Thyroid gland (tissue), 4 donors: ENCODE results near the gene ACP2. TPM values are rescaled to one million over a fixed set of nuclear protein-coding genes. Genes with fewer than 3 reads are reported as not detected.

ENCODE experiments used
- DNase-seq, 2 donors: peaks; one replicate each; pipeline ENCODE4 v3.0.0-alpha.2; 2019
- H3K27ac ChIP-seq, 3 donors: fragments of 200-600 bp; sonication (generic); 1 replicate in 2 of 3; 2 replicates in 1 of 3; pipeline ENCODE4 v1.5.1; 2016 to 2019; ENCODE audit warnings: mild to moderate bottlenecking in 1 of 3, moderate library complexity in 1 of 3
- H3K27me3 ChIP-seq: fragments of 200-600 bp; sonication (generic); one replicate; pipeline ENCODE4 v1.5.1; 2019
- H3K36me3 ChIP-seq, 2 donors: fragments of 200-600 bp; sonication (generic); one replicate each; pipeline ENCODE4 v1.5.1; 2016 to 2019
- H3K4me1 ChIP-seq, 2 donors: fragments of 200-600 bp; sonication (generic); one replicate each; pipeline ENCODE4 v1.5.1; 2017 to 2019
- H3K4me3 ChIP-seq, 3 donors: fragments of 200-600 bp; sonication (generic); replicated peaks in 1 of 3; 1 replicate in 2 of 3; 2 replicates in 1 of 3; pipeline ENCODE4 v1.5.1; 2016; ENCODE audit warnings: mild to moderate bottlenecking in 1 of 3
- H3K9me3 ChIP-seq: fragments of 200-600 bp; sonication (generic); one replicate; pipeline ENCODE4 v1.5.1; 2017
- CTCF ChIP-seq, 6 experiments: fragments of 200-600 bp in 3 of 6; fragments of 450-650 bp in 3 of 6; sonication (generic) in 3 of 6; IDR thresholded peaks; one replicate each; pipeline ENCODE4 v1.5.1; 2016 to 2019; ENCODE audit warnings: antibody characterized with exemption in 6 of 6, mild to moderate bottlenecking in 2 of 6, inconsistent platforms in 1 of 6, moderate library complexity in 1 of 6
- POLR2A ChIP-seq, 2 donors: fragments of 450-650 bp; IDR thresholded peaks; one replicate each; pipeline ENCODE4 v1.6.1; 2017; ENCODE audit warnings: antibody characterized with exemption in 2 of 2, mild to moderate bottlenecking in 2 of 2, moderate library complexity in 1 of 2
- WGBS, 2 donors: methylation state at CpG; one replicate each; pipeline ENCODE4 v1.1.5; 2017; 5-methylcytosine and 5-hydroxymethylcytosine counted together
- intact Hi-C: fragments of 100-400 bp; cut with DNase I; formaldehyde crosslinking; loops from one replicate; pipeline ENCODE4 v1.15.1; 2023
- total RNA-seq, 4 donors: library from RNA; depleted of rRNA; stranded (reverse); fragments of >200 nt; gene quantifications; one replicate each; pipeline ENCODE4 v1.2.3, GENCODE V29; 2016

Gene ACP2
- total RNA-seq, 4 donors from 2014 or later: 32.4 to 98.5 (median 73.3) TPM

DNA sequence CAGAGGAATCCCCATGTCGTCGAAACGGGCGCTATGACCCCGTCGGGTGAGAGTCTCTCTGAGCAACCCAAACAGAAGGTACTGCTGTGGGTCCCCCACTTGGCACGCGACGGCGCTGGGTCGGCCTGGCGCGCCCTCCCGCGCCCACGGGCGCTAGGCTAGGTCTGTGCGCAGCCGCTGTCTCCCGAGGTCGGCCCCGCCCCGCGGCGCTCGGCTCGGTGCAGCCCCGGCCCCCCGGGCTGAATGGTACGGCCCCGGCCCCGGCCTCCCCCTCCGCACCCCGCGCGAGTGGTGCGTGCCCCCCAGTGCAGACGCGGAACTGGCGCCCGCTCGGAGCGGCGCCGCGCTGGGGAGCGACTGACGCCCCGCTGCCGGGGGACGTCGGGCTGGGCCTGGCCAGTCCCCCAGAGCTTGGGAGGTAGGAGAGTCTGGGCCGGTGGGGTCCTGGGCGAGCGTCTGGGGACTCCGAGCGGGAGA is 21.3 kb upstream of the ACP2 start, which contains the start of gene MADD:
MADD (plus strand) TSS at position 305 of the 477 bp plus-strand sequence.
- 1% methylated on average over 21 of the region's 57 CpGs; no CpG with 5 or more reads in 1 of the 2 donors for WGBS, 2 donors
- Histone ChIP-seq H3K4me3 (peak within 1 kb of the TSS; percentile 15 to 70 (median 37)), H3K9me3 (no peaks in the 10 kb centered on the region), H3K36me3 (peaks cover 4% of the 10 kb centered on the region in 2 donors), H3K27ac (peak within 1 kb of the TSS; percentile 72 to 96 (median 96)), H3K4me1 (peaks cover 12 to 39% of the 10 kb centered on the region in 2 donors), H3K27me3 (no peaks in the 10 kb centered on the region)
- no peak for TF ChIP-seq CTCF (IDR thresholded peaks at IDR 0.05)
- peak; percentile 11 to 89 for TF ChIP-seq POLR2A (IDR thresholded peaks at IDR 0.05)
- peak; percentile 88 to 89 for DNase-seq
- intact Hi-C loops: loop anchor here (10.0 kb wide), 1 partner anchor 75 kb away; no protein-coding TSS in a partner anchor

- intact Hi-C loops: no loop called here
- TF ChIP-seq CTCF (IDR thresholded peaks at IDR 0.05) (peak in 2 of 6 experiments; percentile 3 to 8), POLR2A (IDR thresholded peaks at IDR 0.05) (no peak)
- H3K9me3 ChIP-seq: no peaks in the 10 kb centered on the region
- 4 to 15% methylated on average over 10 to 43 of the region's 52 CpGs for WGBS, 2 donors
- H3K27me3 ChIP-seq: no peaks in the 10 kb centered on the region
- peaks cover 17 to 41% of the 10 kb centered on the region in 2 donors for H3K4me1 ChIP-seq
- peak overlapping the region; percentile 72 to 96 (median 96) for H3K27ac ChIP-seq
- DNase-seq: peak; percentile 92 to 93
- H3K36me3 ChIP-seq: no peaks in the 10 kb centered on the region
- H3K4me3 ChIP-seq: peak overlapping the region; percentile 15 to 70 (median 37)
These were observed 20.6 kb upstream of the ACP2 start for GRCh38 chr11:47269002-47269828.

DNA sequence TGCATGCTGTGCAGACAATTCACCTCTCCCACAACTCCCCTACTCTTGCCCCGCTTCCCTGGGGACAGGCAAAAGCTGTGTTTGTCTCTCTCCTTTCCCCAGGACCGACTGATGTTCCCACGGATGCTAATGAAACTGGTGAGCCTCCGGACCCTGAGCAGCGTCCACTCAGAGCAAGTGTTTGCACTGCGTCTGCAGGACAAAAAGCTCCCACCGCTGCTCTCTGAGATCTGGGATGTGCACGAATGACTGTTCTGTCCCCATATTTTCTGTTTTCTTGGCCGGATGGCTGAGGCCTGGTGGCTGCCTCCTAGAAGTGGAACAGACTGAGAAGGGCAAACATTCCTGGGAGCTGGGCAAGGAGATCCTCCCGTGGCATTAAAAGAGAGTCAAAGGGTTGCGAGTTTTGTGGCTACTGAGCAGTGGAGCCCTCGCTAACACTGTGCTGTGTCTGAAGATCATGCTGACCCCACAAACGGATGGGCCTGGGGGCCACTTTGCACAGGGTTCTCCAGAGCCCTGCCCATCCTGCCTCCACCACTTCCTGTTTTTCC is 19.9 kb upstream of the ACP2 start:
- Histone ChIP-seq H3K27ac (peak overlapping the region; percentile 72 to 96 (median 96)), H3K4me3 (peak overlapping the region in 1 of 3 donors; percentile 70), H3K4me1 (peaks cover 17 to 41% of the 10 kb centered on the region in 2 donors)

GRCh38 chr11:47267876-47268275 is 19.3 kb upstream of the ACP2 start:
- Histone ChIP-seq H3K4me1 (peaks cover 17 to 41% of the 10 kb centered on the region in 2 donors), H3K9me3 (no peaks in the 10 kb centered on the region), H3K4me3 (no peak overlapping the region), H3K36me3 (no peaks in the 10 kb centered on the region), H3K27me3 (no peaks in the 10 kb centered on the region), H3K27ac (peak overlapping the region in 1 of 3 donors; percentile 96)
- TF ChIP-seq CTCF (IDR thresholded peaks at IDR 0.05): no peak
- no peak for TF ChIP-seq POLR2A (IDR thresholded peaks at IDR 0.05)
- DNase-seq: no peak
- intact Hi-C loops: no loop called here
- 65 to 73% methylated on average over 6 of the region's 6 CpGs for WGBS, 2 donors

More for the DNA sequence above, 19.9 kb upstream of the ACP2 start:
- 58 to 70% methylated on average over 13 of the region's 13 CpGs for WGBS, 2 donors
- Histone ChIP-seq H3K9me3 (no peaks in the 10 kb centered on the region), H3K36me3 (no peaks in the 10 kb centered on the region), H3K27me3 (no peaks in the 10 kb centered on the region)
- no peak for TF ChIP-seq POLR2A (IDR thresholded peaks at IDR 0.05)
- TF ChIP-seq CTCF (IDR thresholded peaks at IDR 0.05): no peak
- intact Hi-C loops: no loop called here
- DNase-seq: no peak
